Activated CD8-positive, alpha-beta memory T cell treated with anti-CD3 and anti-CD28 coated beads for 4 hours (primary cell): ENCODE results near the gene HSD17B2.
"Not testable (repeated sequence)": the region's sequence is repeated elsewhere in the genome, so short reads cannot be mapped to it uniquely, and the experiment has no call there.

Experiments used
- DNase-seq, 2 donors: peaks; one replicate each; pipeline ENCODE4 v3.0.0-alpha.2; 2020; ENCODE audit warnings: low read depth in 2 of 2

Gene HSD17B2

DNA sequence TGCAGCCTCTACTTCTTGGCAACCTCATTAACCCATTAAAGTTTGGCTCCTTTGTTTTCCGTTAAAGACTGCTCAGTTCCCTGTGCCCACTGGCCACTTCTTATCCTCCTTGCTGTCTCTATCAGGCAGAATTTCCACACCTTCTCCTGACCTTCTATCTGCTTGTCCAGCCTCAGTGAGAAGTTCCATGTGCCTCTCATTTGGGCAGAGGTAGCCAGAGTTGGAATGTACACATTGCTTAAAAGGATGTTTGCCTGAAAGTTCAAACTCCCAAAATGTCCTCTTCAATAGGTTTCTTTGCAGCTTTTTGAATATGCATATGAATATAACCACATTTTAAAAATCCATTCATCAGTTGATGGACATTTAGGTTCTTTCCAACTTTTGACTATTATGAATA lies 47.0 kb downstream of the HSD17B2 start:
- no peak for DNase-seq

DNA sequence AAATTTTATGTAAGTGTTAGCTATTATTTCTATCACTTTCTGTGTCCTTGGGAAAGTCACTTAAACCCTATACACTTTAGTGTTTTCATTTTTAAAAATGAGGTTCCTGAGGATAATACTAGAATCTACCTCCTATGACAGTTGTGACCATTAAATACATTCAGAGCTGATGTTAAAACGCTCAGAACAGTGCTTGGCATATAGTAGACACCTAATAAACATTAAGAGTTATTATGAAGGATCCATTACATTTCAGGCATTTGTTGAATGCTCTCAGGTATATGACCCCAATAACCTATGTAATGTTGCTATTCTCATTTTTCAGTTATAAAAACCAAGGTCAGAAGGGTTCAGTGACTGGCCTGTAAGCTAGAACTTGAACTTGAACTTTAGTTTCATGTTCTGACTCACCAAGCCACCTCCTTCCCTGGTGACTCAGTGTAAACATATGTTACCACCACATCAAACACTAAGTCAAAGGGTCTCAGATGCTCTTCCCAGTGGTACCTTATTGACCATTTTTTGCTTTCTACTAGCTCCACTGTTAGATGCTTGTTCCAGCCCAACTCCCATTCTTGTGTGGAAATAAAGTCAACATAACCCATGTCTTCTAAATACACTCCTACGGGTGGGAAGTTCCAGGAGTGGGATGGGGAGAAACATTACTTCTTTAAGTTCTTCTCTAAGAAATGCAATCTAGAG lies 47.6 kb downstream of the HSD17B2 start:
- no peak for DNase-seq

DNA sequence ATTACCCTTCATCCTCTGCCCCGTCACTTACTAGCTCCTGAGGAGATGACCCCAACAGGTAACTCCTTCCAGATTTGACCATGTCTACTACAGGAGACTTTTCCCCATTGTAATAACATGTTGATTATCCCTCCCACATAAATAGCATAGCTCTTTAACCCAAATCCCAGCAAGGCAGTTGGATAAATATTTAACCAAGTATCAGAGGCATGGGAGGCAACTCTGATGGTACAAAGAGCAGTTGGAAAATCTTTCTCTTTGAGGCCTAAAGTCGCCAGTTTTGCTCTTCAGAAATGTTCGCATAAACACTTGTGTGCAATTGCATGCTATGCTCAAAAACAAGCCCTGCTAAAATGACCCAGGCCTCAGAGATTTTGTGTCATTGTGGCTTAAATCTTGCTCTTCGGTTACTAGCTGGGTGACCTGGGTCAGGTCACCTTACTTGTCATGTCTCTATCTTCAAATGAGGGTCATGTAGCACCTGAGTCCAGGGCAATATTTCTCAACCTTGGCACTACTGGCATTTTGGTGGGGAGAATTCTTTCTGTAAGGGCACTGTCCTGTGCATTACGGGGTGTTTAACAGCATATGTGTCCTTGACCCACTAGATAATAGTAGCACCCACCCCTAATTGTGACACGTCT lies 48.8 kb downstream of the HSD17B2 start:
- no peak for DNase-seq

DNA sequence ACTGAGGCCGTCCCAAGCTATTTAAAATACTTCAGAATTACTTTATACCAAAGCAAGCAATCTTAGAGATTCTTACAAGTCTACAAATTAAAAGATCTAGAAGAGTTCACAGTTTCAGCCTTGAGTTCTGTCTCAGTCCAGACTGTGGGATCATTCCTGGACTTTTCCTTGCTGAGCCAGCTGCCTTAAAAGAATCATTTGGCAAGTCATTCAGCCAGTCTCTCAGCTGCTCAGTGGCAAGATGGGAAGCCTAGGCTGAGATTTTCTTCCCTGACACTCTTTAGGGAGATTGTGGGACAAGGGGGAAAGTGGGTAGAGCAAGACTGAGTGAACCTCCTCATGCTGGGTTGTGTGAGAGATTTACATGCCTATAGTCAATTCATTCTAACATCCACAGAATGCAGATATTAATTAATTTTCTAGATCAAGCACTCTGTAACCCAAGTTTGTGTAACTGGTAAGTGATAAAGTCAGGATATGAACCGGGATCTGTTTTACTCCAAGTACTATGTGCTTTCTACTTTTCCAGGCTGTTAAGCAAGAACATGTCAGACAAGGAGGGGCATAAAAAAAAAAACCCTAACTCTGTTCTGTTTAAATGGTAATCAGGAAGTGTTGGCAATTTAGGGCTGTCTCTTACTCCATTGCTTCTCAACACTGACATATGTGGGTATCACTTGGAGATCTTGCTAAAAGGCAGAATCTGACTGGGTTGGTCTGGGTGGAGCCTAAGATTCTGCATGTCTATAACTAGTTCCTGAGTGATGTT lies 50.1 kb downstream of the HSD17B2 start:
- no peak for DNase-seq

DNA sequence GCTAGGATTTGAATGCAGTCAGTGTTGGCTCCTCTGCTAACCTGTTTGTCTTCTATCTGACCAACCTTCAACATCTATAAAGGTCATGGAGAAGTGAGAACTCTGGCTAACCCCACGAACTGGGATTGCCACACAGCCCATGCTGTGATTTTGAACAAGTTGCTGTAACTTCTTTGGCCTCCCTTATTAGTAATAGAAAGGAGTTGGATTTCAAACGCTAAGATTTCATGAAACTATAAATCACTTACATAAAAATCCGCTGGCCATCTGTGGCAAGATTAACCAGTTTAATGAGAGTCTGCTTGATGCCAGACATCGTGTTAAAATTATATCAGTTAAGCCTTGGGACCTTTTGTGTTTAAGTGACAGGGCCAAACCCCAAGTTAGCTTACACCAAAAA lies 53.4 kb downstream of the HSD17B2 start:
- DNase-seq, result no peak

DNA sequence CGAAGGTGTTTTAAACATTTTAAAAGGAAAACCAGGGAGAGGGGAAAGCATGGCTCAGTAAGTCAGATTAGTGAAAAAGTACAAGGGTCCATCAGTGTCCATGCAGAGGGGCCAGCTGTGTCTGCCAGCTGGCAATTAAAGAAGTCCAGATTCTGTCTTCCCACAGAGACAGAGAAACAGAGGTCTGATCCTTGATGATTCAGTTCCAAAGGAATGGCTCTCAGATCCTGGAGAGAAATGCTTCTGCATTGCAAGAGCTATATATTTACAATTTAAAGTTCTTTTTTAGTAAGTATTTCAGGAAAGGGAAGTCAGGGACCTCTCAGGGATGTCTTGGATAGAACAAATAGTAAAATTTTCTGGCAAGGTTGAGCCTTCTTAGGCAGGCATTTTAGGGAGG lies 56.2 kb downstream of the HSD17B2 start:
- no peak for DNase-seq

DNA sequence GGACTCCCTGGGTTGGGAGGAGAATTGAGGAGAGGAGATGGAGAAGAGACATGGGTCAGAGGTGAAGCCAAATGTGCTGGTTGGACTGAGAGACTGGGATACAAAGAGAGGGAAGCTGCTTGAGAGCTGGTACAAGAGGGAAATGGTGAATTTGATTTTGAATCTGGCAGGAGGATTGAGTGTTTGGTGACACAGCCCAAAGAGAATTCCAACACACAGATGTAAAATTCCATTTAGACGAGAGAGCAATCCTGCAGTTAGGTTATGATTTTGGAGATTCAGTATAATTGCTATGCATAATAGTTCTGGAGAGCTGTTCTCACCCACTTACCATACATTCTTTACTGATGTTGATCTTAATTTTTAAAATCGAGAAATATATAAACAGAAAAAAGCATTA lies 57.7 kb downstream of the HSD17B2 start:
- DNase-seq, result no peak

DNA sequence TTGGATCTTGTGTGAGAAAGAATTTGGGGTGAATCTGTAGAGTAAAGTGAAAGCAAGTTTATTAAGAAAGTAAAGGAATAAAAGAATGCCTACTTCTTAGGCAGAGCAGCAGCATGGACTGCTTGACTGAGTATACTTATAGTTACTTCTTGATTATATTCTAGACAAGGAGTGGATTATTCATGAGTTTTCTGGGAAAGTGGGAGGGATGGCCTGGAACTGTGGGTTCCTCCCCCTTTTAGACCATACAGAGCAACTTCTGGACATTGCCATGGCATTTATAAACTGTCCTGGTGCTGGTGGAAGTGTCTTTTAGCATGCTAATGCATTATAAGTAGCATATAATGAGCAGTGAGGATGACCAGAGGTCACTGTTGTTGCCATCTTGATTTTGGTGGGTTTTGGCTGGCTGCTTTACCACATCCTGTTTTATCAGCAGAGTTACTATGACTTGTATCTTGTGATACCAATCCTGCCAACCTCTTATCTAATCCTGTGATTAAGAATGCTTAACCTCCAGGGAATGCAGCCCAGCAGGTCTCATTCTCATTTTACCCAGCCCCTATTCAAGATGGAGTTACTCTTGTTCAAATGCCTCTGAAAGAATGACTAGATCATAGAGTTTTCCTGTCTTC lies 58.7 kb downstream of the HSD17B2 start:
- DNase-seq, result no peak

DNA sequence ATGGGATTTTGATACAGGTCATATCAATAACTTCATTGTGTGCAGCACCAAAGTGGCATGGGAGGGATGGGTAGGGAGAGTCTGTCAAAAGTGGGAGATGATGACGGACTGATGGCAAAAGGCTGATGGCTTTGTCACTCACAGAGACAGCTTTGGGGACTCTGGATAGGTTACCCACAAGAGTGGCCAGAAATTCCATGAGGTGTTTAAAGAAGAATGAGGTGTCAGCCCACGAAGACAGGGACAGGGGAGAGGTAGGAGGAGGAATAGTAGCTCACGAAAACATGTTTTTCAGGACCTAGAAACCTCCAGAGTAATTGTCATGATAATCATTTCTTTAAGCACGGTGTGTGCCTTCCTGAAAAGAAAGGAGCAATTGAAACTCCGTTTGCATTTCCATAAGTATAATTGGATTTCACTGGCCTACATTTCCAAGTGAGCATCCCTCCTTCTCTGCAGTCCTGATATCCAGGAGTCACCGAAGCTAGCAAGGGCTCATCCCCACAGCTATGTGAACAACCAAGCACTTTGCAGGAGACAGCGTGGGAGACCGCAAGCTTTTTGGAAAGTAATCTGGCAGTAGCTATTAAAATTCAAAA lies 60.0 kb downstream of the HSD17B2 start:
- no peak for DNase-seq

DNA sequence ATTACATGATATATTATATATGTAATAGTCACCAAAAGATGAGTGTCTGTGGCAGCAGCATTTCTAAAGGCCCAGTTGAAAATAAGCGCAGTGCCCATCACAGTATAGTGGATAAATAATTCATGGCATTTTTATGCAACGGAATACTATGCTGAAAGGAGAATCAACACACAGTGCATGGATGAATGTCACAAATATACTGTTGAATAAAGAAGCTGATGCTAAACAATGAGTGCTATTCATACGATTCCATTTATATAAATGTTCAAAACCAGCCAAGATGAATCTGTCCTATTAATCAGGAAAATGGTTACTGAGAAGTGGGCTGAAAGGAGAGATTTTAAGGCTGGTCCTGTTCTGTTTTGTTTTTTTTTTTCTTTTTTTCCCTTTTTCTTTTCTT lies 61.6 kb downstream of the HSD17B2 start:
- DNase-seq, result no peak

DNA sequence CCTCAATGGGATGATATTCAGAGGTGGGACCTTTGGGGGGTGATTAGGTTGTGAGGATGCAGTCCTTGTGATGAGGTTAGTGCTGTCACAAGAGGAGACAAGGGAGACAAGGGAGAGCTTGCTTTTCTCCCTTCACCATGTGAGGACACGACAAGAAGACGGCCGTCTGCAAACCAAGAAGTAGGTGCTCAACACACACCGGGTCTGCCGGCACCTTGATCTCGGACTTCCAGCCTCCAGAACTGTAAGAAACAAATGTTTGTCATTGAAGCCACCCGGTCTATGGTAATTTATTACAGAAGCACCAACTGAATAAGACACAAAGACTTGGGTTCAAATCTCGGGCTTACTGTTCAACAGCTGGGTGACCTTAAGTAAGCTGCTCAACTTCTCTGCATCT lies 70.1 kb downstream of the HSD17B2 start:
- no peak for DNase-seq

DNA sequence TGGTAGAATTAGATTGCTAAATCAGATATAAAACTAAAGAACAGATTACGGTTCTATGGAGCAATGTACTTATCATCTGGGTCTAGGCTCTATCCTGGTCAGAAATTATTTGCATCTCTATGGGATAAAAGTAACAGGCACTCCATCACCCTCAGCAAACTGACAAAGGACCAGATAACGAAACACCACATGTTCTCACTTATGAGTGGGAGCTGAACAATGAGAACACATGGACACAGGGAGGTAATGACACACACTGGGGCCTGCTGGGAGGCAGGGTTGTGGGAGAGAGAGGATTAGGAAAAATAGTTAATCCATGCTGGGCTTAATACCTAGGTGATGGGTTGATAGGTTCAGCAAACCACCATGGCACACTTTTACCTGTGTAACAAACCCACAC lies 73.0 kb downstream of the HSD17B2 start:
- no peak for DNase-seq

DNA sequence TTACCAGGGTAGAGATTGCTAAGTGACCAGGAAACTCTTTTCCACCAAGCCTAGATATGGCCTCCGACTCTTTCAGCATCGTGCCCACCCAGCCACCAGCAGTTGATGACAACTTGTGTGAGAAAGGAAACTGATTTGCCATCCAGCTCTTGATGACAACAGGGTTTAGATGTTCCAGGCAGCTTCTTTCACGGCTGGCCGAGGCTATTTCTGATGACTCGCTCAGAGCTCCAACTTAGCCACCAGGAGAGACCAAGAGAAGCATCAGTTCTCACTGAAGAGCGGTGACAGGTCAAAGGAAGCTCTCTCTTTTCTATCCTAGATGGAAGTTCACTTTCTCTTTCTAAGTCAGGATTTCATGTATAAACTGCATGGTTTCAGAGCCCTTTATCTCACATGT lies 73.7 kb downstream of the HSD17B2 start:
- no peak for DNase-seq

DNA sequence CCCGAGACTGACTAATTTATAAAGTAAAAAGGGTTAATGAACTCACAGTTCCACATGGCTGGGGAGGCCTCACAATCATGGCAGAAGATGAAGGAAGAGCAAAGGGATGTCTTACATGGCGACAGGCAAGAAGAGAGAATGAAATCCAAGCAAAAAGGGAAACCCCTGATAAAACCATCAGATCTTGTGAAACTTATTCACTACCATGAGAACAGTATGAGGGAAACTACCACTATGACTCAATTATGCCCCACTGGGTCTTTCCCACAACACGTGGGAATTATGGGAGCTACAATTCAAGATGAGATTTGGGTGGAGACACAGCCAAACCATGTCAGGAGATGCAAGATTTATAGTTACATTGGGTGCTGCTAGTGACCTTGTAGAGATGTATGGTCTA lies 74.2 kb downstream of the HSD17B2 start:
- not testable (repeated sequence) for DNase-seq

DNA sequence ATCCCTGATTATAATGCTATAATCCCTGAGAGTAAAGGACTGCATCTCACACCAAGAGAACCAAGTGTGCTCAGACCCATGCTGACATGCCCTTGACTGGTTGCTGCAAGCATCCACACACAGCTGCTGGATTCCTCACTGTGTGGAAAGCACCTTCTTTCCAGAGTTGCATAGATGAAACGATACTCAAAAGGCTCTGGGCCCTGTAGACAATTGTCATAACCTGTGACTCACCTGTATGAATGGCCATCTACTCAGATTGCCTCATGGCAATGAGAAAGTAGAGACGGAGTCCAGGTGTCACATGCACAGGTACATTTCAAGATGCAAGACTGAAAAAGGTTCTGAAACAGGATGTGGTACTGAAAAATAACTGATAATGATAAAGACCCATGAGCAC lies 76.9 kb downstream of the HSD17B2 start:
- DNase-seq, result no peak

DNA sequence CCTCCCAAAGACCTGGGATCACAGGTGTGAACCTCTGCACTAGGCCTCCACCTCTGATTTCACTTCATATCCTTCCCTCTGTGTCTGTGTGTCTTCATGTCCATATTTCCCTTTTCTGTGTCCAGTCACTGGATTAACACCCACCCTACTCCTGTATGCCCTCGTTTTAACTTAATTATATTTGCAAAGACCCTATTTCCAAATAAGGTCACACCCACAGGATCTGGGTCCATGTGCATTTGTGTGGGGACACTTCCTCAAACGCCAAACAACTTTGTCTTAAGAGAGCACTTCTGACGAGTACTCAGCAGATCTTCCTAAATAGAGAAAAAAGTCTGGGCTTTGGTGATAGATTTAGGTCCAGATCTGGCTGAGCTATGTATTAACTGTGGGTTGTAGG lies 78.7 kb downstream of the HSD17B2 start:
- no peak for DNase-seq

DNA sequence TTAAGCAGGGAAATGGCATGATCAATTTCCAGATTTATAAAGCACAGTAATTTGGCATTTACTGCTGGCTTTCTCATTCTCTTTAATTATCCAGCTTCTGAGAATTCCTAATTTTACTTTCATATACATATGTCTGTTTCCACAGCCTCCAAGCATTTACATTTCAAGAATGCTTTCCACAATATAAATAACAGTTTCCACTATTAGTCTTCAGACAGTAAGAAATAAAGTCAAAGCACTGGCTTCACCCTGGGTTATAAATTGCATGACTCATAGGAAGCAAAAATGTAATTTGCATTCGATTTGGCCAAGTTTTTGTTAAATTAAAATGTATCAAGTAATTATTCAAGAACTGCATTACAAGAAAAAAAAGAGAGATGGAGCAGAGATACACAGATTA lies 81.5 kb downstream of the HSD17B2 start:
- DNase-seq, result no peak

DNA sequence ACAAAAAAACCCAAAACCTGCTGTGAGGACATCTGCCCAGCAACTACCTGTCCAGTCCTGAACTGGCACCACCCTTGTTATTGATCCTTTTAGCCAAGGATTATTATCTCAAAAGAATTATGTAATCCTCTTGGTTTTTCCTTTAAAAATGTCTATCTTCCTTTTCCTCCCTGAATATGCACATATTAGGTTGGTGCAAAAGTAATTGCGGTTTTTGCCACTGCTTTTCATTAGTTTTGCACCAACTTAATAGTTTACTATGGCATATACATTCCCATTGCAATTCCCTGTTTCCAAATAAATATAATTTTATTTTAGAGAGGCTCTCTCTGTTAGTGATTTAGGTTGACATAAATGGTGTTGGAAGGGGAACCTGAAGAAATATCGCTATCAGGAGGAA lies 83.7 kb downstream of the HSD17B2 start:
- DNase-seq, result no peak

DNA sequence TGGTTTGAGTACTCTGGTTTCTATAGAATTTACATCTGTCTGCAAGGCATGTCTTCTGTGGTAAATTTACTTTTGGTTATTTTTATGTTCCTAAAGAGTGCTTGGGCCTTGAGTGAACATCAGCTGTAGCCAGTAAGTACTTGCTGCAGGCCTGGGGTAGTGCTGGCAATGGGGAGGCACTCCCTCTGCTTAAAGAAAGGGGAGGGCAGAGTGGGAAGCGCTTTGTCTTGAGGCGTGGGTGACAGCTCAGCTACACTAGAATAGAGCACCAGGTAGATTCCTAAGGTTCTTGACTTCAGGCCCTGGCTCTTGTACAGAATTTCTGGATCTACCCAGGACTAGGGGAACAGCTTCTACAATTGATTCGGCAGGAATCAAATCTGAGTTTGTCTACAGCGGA lies 84.4 kb downstream of the HSD17B2 start:
- DNase-seq, result no peak

DNA sequence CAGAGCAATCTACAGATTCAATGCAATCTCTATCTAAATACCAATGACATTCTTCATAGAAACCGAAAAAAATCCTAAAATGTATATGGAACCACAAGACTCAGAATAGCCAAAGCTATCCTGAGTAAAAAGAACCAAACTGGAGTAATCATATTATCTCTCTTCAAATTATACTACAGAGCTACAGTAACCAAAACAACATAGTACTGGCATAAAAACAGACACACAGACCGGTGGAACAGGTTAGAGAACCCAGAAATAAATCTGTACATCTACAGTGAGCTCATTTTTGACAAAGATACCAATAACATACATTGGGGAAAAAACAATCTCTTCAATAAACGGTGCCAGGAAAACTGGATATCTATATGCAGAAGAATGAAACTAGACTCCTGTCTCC lies 89.6 kb downstream of the HSD17B2 start:
- DNase-seq, result no peak

DNA sequence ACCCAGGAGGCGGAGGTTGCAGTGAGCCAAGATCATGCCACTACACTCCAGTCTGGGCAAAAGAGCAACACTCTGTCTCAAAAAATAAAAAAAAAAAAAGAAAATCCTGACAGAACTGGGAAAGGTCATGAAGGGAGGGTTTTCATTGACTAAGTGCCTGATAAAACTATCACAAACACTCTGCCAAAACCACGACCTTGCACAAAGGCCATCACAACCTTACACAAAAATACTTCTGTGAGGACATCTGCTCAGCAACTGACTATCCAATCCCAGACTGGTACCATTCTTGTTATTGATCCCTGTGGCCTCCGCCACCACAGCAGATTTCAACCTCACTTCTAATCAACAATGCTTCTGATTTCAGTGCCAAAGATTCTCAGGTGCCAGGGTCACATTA lies 94.8 kb downstream of the HSD17B2 start:
- DNase-seq, result no peak

DNA sequence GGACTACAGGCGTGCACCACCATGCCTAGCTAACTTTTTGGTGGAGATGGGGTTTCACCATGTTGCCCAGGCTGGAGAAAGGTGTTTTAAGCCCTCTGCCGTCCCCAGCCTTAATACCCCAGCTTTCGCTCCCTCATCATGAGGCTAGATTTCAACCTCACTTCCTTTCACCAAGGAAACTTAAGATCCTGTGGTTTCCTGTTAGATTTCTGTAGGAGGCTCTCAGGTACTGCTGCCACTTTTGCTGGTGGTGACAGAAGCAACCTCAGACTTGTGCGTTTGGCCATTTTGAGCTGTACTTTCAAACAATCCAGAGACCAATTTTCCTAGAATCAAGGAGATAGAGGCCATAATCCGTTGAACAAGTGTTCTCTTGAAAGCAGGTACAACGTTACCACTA lies 98.7 kb downstream of the HSD17B2 start:
- no peak for DNase-seq
